C4-2B (cell line): ENCODE data around the gene ZDHHC6.

Source experiments
- ZFX ChIP-seq: fragments of 450-650 bp; IDR thresholded peaks from 2 replicates; pipeline ENCODE4 v1.6.1; 2017
- TF ChIP-seq, protein P1 (sequence below): fragments of 450-650 bp; conservative IDR thresholded peaks from 2 replicates; pipeline ENCODE4 v1.5.1; 2017; ENCODE audit warnings: mild to moderate bottlenecking

DNA sequence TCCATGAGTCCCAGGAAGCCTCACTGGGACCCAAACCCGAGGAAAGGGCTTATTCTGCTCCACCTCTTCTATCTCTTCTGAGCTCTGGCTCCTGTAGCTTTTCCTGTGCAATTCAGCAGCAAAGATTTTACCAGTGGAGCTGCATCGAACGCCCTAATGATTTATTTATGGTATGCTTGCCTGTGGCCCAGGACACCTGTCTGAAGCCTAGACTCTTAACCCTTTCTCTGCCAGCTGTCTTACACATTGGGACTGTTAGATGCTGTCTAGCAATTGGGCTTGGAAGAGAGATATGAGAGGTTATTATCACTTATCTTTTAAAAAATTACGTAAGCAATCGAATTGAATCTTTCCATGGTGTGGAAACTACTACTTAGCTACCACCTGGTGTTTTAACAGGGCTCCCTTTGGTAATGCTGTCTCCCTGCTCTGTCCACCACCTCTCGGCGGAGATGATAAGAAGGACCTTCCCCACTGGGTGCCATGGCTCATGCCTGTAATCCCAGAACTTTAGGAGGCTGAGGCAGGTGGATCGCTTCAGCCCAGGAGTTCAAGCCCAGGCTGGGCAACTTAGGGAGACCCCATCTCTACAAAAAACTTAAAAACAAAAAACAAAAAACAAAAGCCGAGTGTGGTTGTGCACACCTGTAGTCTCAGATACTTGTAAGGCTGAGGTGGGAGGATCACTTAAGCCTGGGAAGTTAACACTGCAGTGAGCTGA, 64.0 kb downstream of the ZDHHC6 start:
- TF ChIP-seq, protein P1, sequence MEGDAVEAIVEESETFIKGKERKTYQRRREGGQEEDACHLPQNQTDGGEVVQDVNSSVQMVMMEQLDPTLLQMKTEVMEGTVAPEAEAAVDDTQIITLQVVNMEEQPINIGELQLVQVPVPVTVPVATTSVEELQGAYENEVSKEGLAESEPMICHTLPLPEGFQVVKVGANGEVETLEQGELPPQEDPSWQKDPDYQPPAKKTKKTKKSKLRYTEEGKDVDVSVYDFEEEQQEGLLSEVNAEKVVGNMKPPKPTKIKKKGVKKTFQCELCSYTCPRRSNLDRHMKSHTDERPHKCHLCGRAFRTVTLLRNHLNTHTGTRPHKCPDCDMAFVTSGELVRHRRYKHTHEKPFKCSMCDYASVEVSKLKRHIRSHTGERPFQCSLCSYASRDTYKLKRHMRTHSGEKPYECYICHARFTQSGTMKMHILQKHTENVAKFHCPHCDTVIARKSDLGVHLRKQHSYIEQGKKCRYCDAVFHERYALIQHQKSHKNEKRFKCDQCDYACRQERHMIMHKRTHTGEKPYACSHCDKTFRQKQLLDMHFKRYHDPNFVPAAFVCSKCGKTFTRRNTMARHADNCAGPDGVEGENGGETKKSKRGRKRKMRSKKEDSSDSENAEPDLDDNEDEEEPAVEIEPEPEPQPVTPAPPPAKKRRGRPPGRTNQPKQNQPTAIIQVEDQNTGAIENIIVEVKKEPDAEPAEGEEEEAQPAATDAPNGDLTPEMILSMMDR: no peak
- TF ChIP-seq ZFX: no peak
